Measurements from ENCODE around the gene LRCH3.

LRCH3 gene

GRCh38 chr3:197791113-197791891, at the start of gene LRCH3:
LRCH3 (plus strand) TSS chr3:197791254; CDS start chr3:197791279, 25 bp downstream.
- DNase-seq = peak; percentile 68

- no peak for DNase-seq
These were observed 48.3 kb upstream of the LRCH3 start for GRCh38 chr3:197742787-197743186.

GRCh38 chr3:197746209-197746608, 44.8 kb upstream of the LRCH3 start:
- DNase-seq = no peak

GRCh38 chr3:197746801-197747237, 44.2 kb upstream of the LRCH3 start:
- no peak for DNase-seq

GRCh38 chr3:197748597-197749314, 42.3 kb upstream of the LRCH3 start:
- no peak for DNase-seq

- DNase-seq = no peak
These were observed 41.8 kb upstream of the LRCH3 start for GRCh38 chr3:197749315-197749600.

GRCh38 chr3:197749601-197750395, 41.3 kb upstream of the LRCH3 start, which contains the start of gene FYTTD1:
FYTTD1 (plus strand) TSS chr3:197749883; CDS start chr3:197749972, 89 bp downstream.
- DNase-seq = peak; percentile 75

GRCh38 chr3:197750396-197750831, 40.6 kb upstream of the LRCH3 start:
- no peak for DNase-seq

- DNase-seq = no peak
These were observed 40.0 kb upstream of the LRCH3 start for GRCh38 chr3:197750858-197751737.

- no peak for DNase-seq
These were observed 38.9 kb upstream of the LRCH3 start for GRCh38 chr3:197752107-197752506.

- no peak for DNase-seq
These were observed 37.8 kb upstream of the LRCH3 start for GRCh38 chr3:197753263-197753662.

GRCh38 chr3:197756704-197757103, 34.4 kb upstream of the LRCH3 start:
- no peak for DNase-seq

GRCh38 chr3:197758512-197758911, 32.5 kb upstream of the LRCH3 start:
- DNase-seq = no peak

GRCh38 chr3:197761784-197762183, 29.3 kb upstream of the LRCH3 start:
- DNase-seq = no peak

- DNase-seq = no peak
These were observed 15.7 kb upstream of the LRCH3 start for GRCh38 chr3:197775317-197775716.

GRCh38 chr3:197782230-197782629, 8.8 kb upstream of the LRCH3 start:
- no peak for DNase-seq

GRCh38 chr3:197784019-197784585, 7.0 kb upstream of the LRCH3 start:
- DNase-seq = no peak

GRCh38 chr3:197787412-197787811, 3.6 kb upstream of the LRCH3 start:
- no peak for DNase-seq

GRCh38 chr3:197789309-197789708, 1.7 kb upstream of the LRCH3 start:
- DNase-seq = no peak

- DNase-seq = no peak
These were observed 1.0 kb upstream of the LRCH3 start for GRCh38 chr3:197790033-197790432.

GRCh38 chr3:197791892-197792647, 1.0 kb downstream of the LRCH3 start:
- DNase-seq = no peak

Measured in NCI-H446 treated with DMSO at 0.1 percent for 48 hours (cell line).